Measurements from ENCODE around the gene ADAMTS4. TPM values are rescaled to one million over a fixed set of nuclear protein-coding genes. Genes with fewer than 3 reads are reported as not detected.

ADAMTS4 gene
- total and polyA plus RNA-seq, 2 experiments from 2014 or later: 7.2 to 9.8 TPM

GRCh38 chr1:161158316-161159010 lies 40.4 kb downstream of the ADAMTS4 start:
- TF ChIP-seq EZH2 (IDR thresholded peaks at IDR 0.05; ENCODE audit: insufficient read depth, poor library complexity, severe bottlenecking): no peak
- TF ChIP-seq EZH2phosphoT487 (IDR thresholded peaks at IDR 0.05; ENCODE audit: insufficient read depth, low read depth): no peak
- H3K9me2 ChIP-seq (ENCODE audit: insufficient read depth): no peaks in the 10 kb centered on the region
- H3K36me3 ChIP-seq (ENCODE audit: low read depth): no peaks in the 10 kb centered on the region; the same call in 1 of the 2 replicates
- H3K9me3 ChIP-seq (ENCODE audit: low read depth): no peaks in the 10 kb centered on the region
- DNase-seq: no peak
- peaks cover 22% of the 10 kb centered on the region for H3F3A ChIP-seq (ENCODE audit: insufficient read depth)
- H3K4me3 ChIP-seq: peak overlapping the region; percentile 82
- H3K4me2 ChIP-seq (ENCODE audit: unreplicated experiment): peak overlapping the region; percentile 96
- in situ Hi-C loops (cut with MboI): no loop called here
- peaks cover 33% of the 10 kb centered on the region for H3K79me2 ChIP-seq (ENCODE audit: insufficient read depth)
- H3K9ac ChIP-seq: peak overlapping the region; percentile 93
- H3K27me3 ChIP-seq (replicated peaks; ENCODE audit: insufficient read depth): no peaks in the 10 kb centered on the region
- H4K20me1 ChIP-seq (ENCODE audit: insufficient read depth): no peaks in the 10 kb centered on the region
- H3K4me1 ChIP-seq (ENCODE audit: insufficient read depth): peaks cover 3% of the 10 kb centered on the region; the same call in 1 of the 2 replicates
- peak overlapping the region; percentile 88 for H2AFZ ChIP-seq
- peak overlapping the region; percentile 73 for H3K27ac ChIP-seq
- 53 to 58% methylated on average over 9 of the region's 9 CpGs for WGBS, 2 experiments (ENCODE audit: low coverage in 1 of 2, low lambda C conversion rate in 2 of 2, missing lambda C conversion rate in 2 of 2)

- Histone ChIP-seq H3K9ac (no peak overlapping the region), H3K9me2 (ENCODE audit: insufficient read depth) (no peaks in the 10 kb centered on the region), H3K27me3 (replicated peaks; ENCODE audit: insufficient read depth) (no peaks in the 10 kb centered on the region), H3K36me3 (ENCODE audit: low read depth) (no peaks in the 10 kb centered on the region; the same call in 1 of the 2 replicates), H3K27ac (no peak overlapping the region), H3K4me1 (ENCODE audit: insufficient read depth) (peaks cover 7% of the 10 kb centered on the region), H3K79me2 (ENCODE audit: insufficient read depth) (peaks cover 33% of the 10 kb centered on the region), H2AFZ (no peak overlapping the region), H3K4me3 (no peak overlapping the region), H3F3A (ENCODE audit: insufficient read depth) (peaks cover 22% of the 10 kb centered on the region), H3K9me3 (ENCODE audit: low read depth) (no peaks in the 10 kb centered on the region), H3K4me2 (ENCODE audit: unreplicated experiment) (no peak overlapping the region), H4K20me1 (ENCODE audit: insufficient read depth) (no peaks in the 10 kb centered on the region)
- no peak for DNase-seq
- in situ Hi-C loops (cut with MboI): no loop called here
- WGBS, 2 experiments (ENCODE audit: low coverage in 1 of 2, low lambda C conversion rate in 2 of 2, missing lambda C conversion rate in 2 of 2): 83 to 85% methylated on average over 1 of the region's 1 CpG
- TF ChIP-seq EZH2phosphoT487 (IDR thresholded peaks at IDR 0.05; ENCODE audit: insufficient read depth, low read depth): no peak
- no peak for TF ChIP-seq EZH2 (IDR thresholded peaks at IDR 0.05; ENCODE audit: insufficient read depth, poor library complexity, severe bottlenecking)
Observed at GRCh38 chr1:161157867-161158266, 41.0 kb downstream of the ADAMTS4 start.

- H3K27ac ChIP-seq: peak within 1 kb of the TSS; percentile 97
- H3K36me3 ChIP-seq (ENCODE audit: low read depth): no peaks in the 10 kb centered on the region; the same call in 1 of the 2 replicates
- H3K27me3 ChIP-seq (replicated peaks; ENCODE audit: insufficient read depth): no peaks in the 10 kb centered on the region
- H3K4me1 ChIP-seq (ENCODE audit: insufficient read depth): peaks cover 3% of the 10 kb centered on the region
- no peaks in the 10 kb centered on the region for H3K9me3 ChIP-seq (ENCODE audit: low read depth)
- in situ Hi-C loops (cut with MboI): no loop called here
- H3K4me2 ChIP-seq (ENCODE audit: unreplicated experiment): peak within 1 kb of the TSS; percentile 85
- no peak for TF ChIP-seq EZH2phosphoT487 (IDR thresholded peaks at IDR 0.05; ENCODE audit: insufficient read depth, low read depth)
- peak within 1 kb of the TSS; percentile 98 for H3K9ac ChIP-seq
- peak; percentile 97 for DNase-seq
- H3F3A ChIP-seq (ENCODE audit: insufficient read depth): peaks cover 22% of the 10 kb centered on the region
- H4K20me1 ChIP-seq (ENCODE audit: insufficient read depth): no peaks in the 10 kb centered on the region
- WGBS, 2 experiments (ENCODE audit: low coverage in 1 of 2, low lambda C conversion rate in 2 of 2, missing lambda C conversion rate in 2 of 2): 1 to 2% methylated on average over 33 of the region's 33 CpGs
- H3K9me2 ChIP-seq (ENCODE audit: insufficient read depth): no peaks in the 10 kb centered on the region
- peak within 1 kb of the TSS; percentile 95 for H2AFZ ChIP-seq
- peak within 1 kb of the TSS; percentile 94 for H3K4me3 ChIP-seq
- peaks cover 18% of the 10 kb centered on the region for H3K79me2 ChIP-seq (ENCODE audit: insufficient read depth)
Observed at GRCh38 chr1:161153682-161154337, 45.0 kb downstream of the ADAMTS4 start, which contains the start of gene UFC1. UFC1 (plus strand) TSS chr1:161153978; CDS start chr1:161153998, 20 bp downstream.

GRCh38 chr1:161153176-161153575 lies 45.7 kb downstream of the ADAMTS4 start:
- no peaks in the 10 kb centered on the region; the same call in 1 of the 2 replicates for H3K36me3 ChIP-seq (ENCODE audit: low read depth)
- H3K27ac ChIP-seq: peak overlapping the region; percentile 97
- WGBS, 2 experiments (ENCODE audit: low coverage in 1 of 2, low lambda C conversion rate in 2 of 2, missing lambda C conversion rate in 2 of 2): 13 to 15% methylated on average over 9 of the region's 9 CpGs
- H3K9me2 ChIP-seq (ENCODE audit: insufficient read depth): no peaks in the 10 kb centered on the region
- peak overlapping the region; percentile 95 for H2AFZ ChIP-seq
- no peak for TF ChIP-seq EZH2phosphoT487 (IDR thresholded peaks at IDR 0.05; ENCODE audit: insufficient read depth, low read depth)
- TF ChIP-seq EZH2 (IDR thresholded peaks at IDR 0.05; ENCODE audit: insufficient read depth, poor library complexity, severe bottlenecking): no peak
- peak overlapping the region; percentile 98 for H3K9ac ChIP-seq
- no peaks in the 10 kb centered on the region for H3K9me3 ChIP-seq (ENCODE audit: low read depth)
- no peaks in the 10 kb centered on the region for H4K20me1 ChIP-seq (ENCODE audit: insufficient read depth)
- in situ Hi-C loops (cut with MboI): no loop called here
- no peaks in the 10 kb centered on the region for H3K27me3 ChIP-seq (replicated peaks; ENCODE audit: insufficient read depth)
- peaks cover 18% of the 10 kb centered on the region for H3K79me2 ChIP-seq (ENCODE audit: insufficient read depth)
- peak overlapping the region; percentile 85 for H3K4me2 ChIP-seq (ENCODE audit: unreplicated experiment)
- H3K4me3 ChIP-seq: peak overlapping the region; percentile 94
- peak; percentile 22 for DNase-seq
- peaks cover 3% of the 10 kb centered on the region for H3K4me1 ChIP-seq (ENCODE audit: insufficient read depth)
- peaks cover 15% of the 10 kb centered on the region for H3F3A ChIP-seq (ENCODE audit: insufficient read depth)

Data from GM23248 (cell line).